ENCODE data around the gene PLEKHF1.

- TF ChIP-seq, protein P1, sequence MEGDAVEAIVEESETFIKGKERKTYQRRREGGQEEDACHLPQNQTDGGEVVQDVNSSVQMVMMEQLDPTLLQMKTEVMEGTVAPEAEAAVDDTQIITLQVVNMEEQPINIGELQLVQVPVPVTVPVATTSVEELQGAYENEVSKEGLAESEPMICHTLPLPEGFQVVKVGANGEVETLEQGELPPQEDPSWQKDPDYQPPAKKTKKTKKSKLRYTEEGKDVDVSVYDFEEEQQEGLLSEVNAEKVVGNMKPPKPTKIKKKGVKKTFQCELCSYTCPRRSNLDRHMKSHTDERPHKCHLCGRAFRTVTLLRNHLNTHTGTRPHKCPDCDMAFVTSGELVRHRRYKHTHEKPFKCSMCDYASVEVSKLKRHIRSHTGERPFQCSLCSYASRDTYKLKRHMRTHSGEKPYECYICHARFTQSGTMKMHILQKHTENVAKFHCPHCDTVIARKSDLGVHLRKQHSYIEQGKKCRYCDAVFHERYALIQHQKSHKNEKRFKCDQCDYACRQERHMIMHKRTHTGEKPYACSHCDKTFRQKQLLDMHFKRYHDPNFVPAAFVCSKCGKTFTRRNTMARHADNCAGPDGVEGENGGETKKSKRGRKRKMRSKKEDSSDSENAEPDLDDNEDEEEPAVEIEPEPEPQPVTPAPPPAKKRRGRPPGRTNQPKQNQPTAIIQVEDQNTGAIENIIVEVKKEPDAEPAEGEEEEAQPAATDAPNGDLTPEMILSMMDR (IDR thresholded peaks at IDR 0.05): no peak
- no peak for TF ChIP-seq EP300 (IDR thresholded peaks at IDR 0.05)
These were observed 9.5 kb upstream of the PLEKHF1 start for GRCh38 chr19:29655648-29656335.
